HG03280 (cell line): ENCODE measurements around the gene TMEM161A.
"Not testable (repeated sequence)": the region's sequence is repeated elsewhere in the genome, so short reads cannot be mapped to it uniquely, and the experiment has no call there.

Experiments used
- ATAC-seq: cut with Tn5 transposase; IDR thresholded peaks from one replicate; pipeline ENCODE4 v1.9.1; 2021; ENCODE audit warnings: mild to moderate bottlenecking, moderate library complexity; ENCODE audit not compliant: unreplicated experiment

The TMEM161A gene

GRCh38 chr19:19123386-19123785 is 14.9 kb downstream of the TMEM161A start:
- ATAC-seq, result no peak

DNA sequence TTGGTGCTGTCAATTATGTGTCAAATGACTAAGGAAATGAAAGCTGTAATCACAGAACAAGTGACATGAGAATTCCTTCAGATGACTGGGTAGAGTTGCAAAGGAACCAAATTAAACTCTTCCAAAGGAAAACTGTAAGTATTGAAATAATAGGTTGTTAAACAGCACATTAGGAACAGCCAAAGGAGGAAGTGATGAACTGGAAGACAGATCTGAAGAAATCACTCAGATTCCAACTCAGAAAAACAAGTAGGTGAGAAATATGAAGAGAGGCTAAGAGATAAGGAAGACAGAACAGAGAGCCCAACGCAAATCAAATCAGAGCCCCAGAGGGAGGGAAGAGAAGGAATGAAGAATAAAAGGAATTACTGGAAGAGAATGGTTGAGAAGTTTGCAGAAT is 15.4 kb downstream of the TMEM161A start:
- ATAC-seq, result no peak

- no peak for ATAC-seq
These were observed 16.9 kb downstream of the TMEM161A start for GRCh38 chr19:19121371-19121770.

DNA sequence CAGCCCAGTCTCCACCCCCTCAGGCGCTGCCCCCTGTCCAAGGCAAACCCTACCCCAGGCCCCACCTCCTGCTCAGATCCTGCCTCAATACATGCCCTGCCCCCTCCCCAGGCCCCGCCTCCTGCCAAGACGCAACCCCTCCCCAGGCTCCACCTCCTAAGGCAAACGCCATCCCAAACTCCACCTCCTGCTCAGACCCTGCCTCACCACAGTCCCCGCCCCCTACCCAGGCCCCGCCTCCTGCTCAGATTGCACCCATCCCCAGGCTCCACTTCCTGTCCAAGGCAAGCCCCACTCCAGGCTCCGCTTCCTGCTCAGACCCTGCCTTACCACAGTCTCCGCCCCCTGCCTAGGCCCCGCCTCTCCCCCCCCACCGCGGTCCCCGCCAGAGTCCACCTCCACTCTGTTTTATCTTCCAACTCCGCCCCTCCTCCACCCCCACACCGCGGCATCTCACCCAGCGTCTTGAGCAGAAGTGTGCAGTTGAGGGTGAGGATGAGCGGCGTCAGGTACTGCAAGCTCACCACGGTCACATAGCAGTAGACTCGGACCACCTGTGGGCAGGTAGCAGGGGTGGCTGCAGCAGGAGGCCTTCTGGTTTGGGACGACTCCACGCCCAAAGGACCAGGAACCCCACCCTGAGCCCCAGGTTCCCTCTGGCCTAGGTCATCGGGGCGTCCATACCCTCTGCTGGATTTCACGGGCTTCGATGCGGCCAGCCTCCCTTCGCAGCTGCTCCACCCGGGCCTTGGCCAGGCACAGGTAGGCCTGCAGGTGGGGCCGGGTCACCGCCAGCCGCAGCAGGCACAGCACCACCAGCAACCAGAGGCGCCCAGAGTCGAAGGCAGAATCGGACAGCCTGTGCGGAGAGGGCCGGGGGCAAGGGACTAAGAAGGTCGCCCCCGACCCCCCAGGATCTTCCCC is 17.7 kb downstream of the TMEM161A start:
- ATAC-seq, result no peak

DNA sequence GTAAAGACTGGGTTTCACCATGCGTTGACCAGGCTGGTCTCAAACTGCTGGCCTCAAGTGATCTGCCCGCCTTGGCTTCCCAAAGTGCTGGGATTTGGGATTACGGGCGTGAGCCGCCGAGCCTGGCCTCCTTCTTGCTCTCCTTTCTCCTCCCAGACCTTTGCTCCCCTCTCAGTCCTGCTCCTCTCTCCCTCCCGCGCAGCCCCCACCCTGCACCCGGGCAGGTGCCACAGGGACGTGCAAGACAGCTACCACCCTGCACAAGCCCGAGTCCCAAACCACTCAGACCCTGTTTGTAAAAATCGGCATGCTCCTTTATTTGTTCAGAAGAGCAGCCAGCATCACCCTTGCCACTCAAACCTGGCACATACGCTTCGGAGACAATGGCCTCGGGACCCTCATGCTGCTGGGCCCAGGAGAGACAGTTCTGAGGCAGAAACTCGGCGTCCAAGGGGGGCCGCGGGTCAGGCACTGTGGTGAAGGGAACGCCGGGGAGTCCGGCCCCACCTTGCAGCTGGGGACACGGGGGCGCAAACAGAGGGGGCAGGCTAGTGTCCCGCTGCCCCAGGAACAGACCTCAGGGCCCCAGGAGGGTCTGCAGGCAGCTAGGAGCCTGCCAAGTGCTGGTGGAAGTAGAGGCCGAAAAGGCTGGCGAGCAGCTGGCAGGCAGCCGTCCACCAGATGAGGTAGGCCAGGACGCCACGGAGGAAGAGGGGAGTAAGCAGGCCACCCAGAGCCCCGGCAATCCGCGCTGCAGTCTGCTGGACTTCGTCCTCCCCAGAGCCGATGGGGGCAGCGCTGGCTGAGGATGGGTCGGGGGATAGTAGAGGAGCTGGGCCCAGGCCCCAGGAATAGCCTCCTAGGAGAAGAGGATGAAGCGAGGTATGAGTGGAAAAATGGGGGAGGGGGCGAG is 18.7 kb downstream of the TMEM161A start:
- ATAC-seq, result no peak

DNA sequence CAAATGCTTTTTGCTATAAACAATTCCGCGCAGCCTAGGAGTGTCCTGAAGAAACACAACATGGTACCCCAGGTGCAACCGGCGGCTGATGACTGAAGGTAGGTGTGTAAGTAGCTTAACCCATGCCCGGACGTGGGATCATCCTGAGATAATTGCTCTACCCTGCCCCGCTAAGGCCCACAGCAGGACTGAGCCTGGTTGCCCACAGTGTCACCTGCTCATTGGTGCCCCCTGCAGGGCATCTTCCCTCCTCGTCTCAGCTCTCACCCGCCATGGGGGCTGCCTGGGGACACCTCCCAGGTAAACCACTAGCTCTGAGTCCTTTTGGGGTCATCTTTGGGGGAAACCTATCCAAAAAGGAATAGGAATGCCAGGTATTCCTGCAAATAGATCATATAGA is 22.3 kb downstream of the TMEM161A start:
- ATAC-seq, result no peak

- ATAC-seq, result no peak
These were observed 25.1 kb downstream of the TMEM161A start for GRCh38 chr19:19113040-19113626.

DNA sequence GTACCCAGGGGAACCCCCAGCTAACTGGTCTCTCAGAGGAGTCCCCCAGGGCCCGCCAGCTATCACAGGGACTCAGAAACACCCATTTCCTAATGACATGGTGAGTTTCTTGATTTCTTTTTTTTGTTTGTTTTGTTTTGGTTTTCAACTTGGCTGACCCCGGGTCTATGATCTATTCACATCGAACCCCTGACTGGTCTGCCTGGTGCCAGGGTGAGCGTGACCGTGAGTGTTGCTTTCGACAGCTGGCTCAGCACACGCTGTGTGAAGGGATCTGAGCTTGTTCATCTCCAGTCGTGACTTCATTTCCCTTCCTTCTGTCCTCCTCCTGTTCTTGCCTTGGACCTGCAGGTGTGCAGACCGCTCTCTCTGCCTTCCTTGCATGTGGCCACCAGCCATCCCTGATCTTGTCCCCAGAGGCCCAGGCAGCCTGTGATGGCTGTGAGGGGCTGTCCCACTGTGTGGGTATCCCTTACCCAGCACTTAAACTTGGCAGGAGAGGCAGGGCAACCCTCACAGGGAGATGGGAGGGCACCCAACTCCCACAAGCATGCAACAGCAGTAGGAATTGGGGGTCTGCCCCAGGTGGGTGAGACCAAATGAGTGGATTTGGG is 26.2 kb downstream of the TMEM161A start:
- no peak for ATAC-seq

GRCh38 chr19:19111136-19111835 is 27.0 kb downstream of the TMEM161A start:
- ATAC-seq, result no peak

- no peak for ATAC-seq
These were observed 27.7 kb downstream of the TMEM161A start for GRCh38 chr19:19110410-19111135.

DNA sequence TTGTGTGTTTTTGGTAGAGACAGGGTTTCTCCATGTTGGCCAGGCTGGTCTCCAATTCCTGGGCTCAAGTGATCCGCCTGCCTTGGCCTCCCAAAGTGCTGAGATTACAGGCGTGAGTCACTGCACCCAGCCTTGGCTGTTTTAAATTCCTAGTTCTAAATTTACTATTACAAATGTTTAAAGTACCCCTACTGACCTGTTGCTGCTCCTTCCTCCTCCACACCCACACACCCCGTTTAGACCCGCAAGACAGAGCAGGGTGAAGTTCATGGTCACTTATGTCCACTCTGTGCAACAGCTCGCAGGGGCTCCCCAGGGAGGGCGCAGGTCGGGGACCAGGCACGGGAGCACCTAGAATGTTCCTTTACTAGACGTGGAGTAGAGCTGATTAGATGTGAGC is 28.7 kb downstream of the TMEM161A start:
- no peak for ATAC-seq

DNA sequence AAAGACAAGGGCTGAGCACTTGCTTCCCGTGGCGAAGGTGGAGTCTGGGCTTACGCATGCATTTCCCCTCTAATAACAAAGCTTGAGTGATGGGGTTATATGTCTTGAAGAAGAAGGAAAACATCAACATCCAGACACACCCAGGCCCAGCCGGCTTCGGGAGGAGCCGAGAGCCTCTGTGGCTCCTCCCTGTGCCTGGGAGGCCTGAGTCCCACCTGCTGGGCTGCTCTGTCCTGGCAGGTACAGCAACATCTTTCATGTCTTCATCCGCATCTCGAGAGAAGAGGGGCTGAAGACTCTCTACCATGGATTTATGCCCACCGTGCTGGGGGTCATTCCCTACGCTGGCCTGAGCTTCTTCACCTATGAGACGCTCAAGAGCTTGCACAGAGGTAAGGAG is 30.6 kb downstream of the TMEM161A start:
- ATAC-seq, result no peak

DNA sequence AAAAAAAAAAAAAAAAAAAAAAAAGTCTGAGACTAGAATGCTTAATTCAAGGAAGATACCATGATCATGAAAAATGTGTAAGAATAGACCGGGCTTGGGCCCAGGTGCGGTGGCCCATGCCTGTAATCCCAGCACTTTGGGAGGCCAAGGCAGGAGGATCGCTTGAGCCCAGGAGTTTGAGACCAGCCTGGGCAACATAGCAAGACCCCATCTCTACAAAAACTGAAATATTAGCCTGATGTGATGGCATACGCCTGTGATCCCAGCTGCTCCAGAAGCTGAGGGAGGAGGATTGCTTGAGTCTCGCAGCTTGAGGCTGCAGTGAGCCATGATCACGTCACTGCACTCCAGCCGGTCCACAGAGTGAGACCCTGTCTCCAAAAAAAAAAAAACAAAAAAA is 31.3 kb downstream of the TMEM161A start:
- ATAC-seq, result not testable (repeated sequence)

GRCh38 chr19:19106056-19106551 is 32.2 kb downstream of the TMEM161A start:
- ATAC-seq, result no peak

- ATAC-seq, result no peak
These were observed 32.8 kb downstream of the TMEM161A start for GRCh38 chr19:19105365-19106055.

DNA sequence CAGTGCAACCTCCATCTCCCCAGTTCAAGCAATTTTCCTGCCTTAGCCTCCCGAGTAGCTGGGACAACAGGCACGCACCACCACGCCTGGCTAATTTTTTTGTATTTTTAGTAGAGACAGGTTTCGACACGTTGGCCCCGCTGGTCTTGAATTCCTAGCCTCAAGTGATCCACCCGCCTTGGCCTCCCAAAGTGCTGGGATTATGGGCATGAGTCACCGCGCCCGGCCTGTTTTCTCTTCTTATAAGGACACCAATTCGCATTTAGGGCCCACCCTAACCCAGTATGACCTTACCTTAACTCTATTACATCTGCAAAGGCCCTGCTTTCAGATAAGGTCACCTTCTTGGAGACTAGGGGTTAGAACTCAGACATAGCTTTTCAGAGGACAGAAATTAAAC is 35.1 kb downstream of the TMEM161A start:
- ATAC-seq, result no peak

DNA sequence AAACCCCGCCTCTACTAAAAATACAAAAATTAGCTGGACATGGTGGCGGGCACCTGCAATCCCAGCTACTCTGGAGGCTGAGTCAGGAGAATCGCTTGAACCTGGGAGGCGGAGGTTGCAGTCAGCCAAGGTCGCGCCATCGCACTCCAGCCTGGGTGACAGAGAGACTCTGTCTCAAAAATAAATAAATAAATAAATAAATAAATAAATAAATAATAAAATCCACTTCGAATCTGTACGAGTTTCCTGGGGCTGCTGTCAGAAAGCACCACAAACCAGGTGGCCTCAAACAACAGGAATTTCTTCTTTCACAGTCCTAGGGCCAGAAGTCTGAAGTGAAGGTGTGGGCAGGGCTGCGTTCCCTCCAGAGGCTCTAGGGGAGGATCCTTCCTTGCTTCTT is 35.7 kb downstream of the TMEM161A start:
- not testable (repeated sequence) for ATAC-seq

- no peak for ATAC-seq
These were observed 36.7 kb downstream of the TMEM161A start for GRCh38 chr19:19101540-19101939.
